HG02678 (cell line): ENCODE results near the gene LYPD5.

Experiments
- ATAC-seq: cut with Tn5 transposase; IDR thresholded peaks from one replicate; pipeline ENCODE4 v1.9.1; 2021; ENCODE audit warnings: mild to moderate bottlenecking, moderate library complexity; ENCODE audit not compliant: unreplicated experiment

LYPD5 gene

DNA sequence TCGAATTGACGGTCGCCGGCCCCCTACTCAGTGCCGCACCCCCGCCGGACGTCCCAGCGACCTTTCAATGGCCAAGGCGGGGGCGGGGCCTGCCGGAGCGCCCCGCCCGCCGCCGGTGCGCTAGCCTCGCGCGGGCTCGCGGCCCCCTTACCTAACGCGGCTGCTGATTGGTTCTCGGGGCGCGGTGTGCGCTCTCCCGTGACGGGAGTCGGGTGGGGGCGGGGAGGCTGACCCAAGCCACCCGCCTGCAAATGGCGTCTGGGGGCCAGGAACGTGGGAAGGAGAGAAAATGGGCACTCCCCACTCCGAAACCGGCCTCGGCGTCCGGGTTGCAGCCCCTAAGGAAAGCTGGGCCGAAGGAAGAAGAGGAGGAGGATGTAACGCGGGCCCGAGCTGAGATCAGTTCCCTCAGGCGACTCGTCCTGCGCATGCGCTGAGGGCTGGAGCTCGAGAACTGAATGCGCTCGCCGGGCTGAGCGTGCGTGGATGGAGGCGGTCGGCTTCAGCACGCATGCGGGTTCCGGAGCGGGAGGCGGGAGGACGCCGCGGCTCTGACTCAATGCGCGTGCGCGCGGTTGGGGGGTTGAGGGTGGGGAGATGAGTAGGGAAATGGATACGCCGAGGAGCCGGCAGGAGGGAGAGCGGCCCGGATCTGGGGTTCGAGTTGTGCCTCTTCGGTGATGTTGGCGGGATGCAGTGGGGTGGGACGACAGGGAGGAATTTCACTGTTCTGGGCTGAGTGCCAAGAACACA, 47.6 kb downstream of the LYPD5 start, which contains the start of gene SMG9:
Gene SMG9, minus strand, starts transcription at position 460 of the 753 bp plus-strand sequence. CDS start 4,221 bp downstream, outside the sequence.
- ATAC-seq, result peak; percentile 70

DNA sequence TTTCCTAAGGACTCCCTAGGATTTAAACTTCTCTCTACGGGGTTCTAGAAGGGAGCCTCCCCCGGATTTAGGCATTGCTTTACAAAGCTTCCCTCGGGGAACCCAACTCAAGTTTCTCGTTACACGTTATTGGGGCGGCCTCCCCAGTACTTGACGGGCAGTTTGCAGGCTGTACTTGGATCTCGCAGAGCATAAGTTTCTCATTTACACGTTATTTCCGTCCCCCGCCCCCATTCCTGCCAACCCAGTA, 48.1 kb downstream of the LYPD5 start:
- ATAC-seq, result no peak

DNA sequence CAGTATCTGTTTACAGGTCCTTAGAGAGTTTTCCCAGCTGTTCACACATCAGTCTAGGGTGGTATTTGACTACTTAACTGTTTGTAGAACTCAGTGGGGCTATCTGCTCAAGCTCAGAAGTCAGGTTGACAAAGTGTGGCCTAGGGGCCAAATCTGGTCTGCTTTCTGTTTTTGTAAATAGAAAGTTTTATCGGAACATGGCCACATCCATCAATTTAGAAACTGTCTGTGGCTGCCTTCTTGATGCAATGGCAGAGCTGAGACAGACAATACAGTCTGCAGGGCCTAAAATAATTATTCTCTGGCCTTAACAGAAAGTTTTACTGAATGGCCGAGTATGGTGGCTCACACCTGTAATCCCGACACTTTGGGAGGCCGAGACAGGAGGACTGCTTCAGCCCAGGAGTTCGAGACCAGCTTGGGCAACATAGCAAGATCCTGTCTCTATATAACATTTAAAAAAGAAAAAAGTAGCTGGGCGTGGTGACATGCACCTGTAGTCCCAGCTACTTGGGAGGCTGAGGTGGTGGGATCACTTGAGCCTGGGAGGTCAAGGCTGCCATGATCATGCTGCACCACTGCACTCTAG, 49.9 kb downstream of the LYPD5 start:
- no peak for ATAC-seq

GRCh38 chr19:43751466-43752220, 50.6 kb downstream of the LYPD5 start:
- ATAC-seq, result no peak

GRCh38 chr19:43749898-43750297, 52.3 kb downstream of the LYPD5 start:
- no peak for ATAC-seq

- no peak for ATAC-seq
Measured at GRCh38 chr19:43749152-43749551, 53.1 kb downstream of the LYPD5 start.

DNA sequence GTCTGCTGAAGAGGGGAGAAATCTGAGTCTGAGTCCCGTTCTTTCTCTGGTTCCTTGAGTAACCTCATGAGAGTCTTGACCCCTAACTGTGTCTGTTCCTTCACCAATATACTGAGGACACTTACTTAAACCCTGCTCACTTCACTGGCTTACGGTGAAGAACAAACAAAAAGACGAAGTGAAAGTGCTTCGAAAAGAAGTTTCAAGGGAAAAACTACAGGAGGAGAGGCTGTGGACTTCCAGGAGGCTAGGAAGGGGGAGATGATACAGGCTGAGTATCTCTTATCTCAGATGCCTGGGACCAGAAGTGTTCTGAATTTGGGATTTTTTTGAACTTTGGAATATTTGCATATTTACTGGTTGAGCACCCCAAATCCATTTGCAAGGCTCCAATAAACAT, 53.6 kb downstream of the LYPD5 start:
- ATAC-seq, result no peak

GRCh38 chr19:43748205-43748594, 54.0 kb downstream of the LYPD5 start:
- ATAC-seq, result no peak

GRCh38 chr19:43747557-43748204, 54.6 kb downstream of the LYPD5 start:
- no peak for ATAC-seq
